Neutrophil (primary cell): ENCODE results near the gene PVRIG.
"Not testable (repeated sequence)": the region's sequence is repeated elsewhere in the genome, so short reads cannot be mapped to it uniquely, and the experiment has no call there.

Experiments used
- H3K27ac ChIP-seq: fragments of 200-600 bp; sonication (generic); 2 replicates; pipeline ENCODE4 v1.5.1; 2016; ENCODE audit warnings: mild to moderate bottlenecking, moderate library complexity
- H3K27me3 ChIP-seq: fragments of 200-600 bp; sonication (generic); 2 replicates; pipeline ENCODE4 v1.6.0; 2016; ENCODE audit warnings: mild to moderate bottlenecking
- H3K36me3 ChIP-seq: fragments of 200-600 bp; sonication (generic); 2 replicates; pipeline ENCODE4 v1.5.1; 2017
- H3K4me1 ChIP-seq, 2 experiments: fragments of 200-600 bp in 1 of 2; sonication (generic) in 1 of 2; 1 replicate in 1 of 2; 2 replicates in 1 of 2; pipeline versions ENCODE4 v1.5.1 to v1.6.1; 2013 to 2016; ENCODE audit warnings: low read depth in 1 of 2, low read length in 1 of 2, mild to moderate bottlenecking in 1 of 2, moderate library complexity in 1 of 2; ENCODE audit not compliant: control insufficient read depth in 1 of 2, insufficient read depth in 1 of 2
- H3K4me3 ChIP-seq, 2 experiments: fragments of 200-600 bp in 1 of 2; sonication (generic) in 1 of 2; 1 replicate in 1 of 2; 2 replicates in 1 of 2; pipeline ENCODE4 v1.5.1; 2013 to 2016; ENCODE audit warnings: low read depth in 1 of 2, low read length in 1 of 2, mild to moderate bottlenecking in 1 of 2, moderate library complexity in 1 of 2
- H3K9me3 ChIP-seq: fragments of 200-600 bp; sonication (generic); 2 replicates; pipeline ENCODE4 v1.5.1; 2016
- TF ChIP-seq, protein P1 (sequence below): fragments of 200-600 bp; sonication (generic); IDR thresholded peaks from 2 replicates; pipeline ENCODE4 v1.5.1; 2016; ENCODE audit warnings: antibody characterized with exemption

PVRIG gene

DNA sequence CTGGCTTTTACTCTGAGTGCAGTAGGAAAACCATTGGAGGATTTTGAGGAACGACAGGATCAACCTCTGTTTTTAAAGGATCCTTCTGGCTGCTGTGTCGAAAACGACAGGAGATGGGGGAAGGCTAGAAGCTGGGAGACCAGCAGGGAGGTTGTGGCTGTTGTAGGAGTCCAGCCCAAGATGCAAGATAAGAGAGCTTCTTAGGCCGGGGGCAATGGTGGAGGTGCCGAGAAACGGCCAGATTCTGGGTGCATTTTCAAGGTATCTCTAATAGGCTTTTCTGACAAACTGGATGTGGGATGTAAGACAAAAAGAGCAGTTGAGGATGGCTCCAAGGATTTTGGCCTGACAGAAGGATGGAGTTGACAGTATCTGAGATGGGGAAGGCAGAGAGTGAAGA lies 10.3 kb upstream of the PVRIG start:
- no peaks in the 10 kb centered on the region for H3K4me1 ChIP-seq
- H3K27me3 ChIP-seq: no peaks in the 10 kb centered on the region
- TF ChIP-seq, protein P1, sequence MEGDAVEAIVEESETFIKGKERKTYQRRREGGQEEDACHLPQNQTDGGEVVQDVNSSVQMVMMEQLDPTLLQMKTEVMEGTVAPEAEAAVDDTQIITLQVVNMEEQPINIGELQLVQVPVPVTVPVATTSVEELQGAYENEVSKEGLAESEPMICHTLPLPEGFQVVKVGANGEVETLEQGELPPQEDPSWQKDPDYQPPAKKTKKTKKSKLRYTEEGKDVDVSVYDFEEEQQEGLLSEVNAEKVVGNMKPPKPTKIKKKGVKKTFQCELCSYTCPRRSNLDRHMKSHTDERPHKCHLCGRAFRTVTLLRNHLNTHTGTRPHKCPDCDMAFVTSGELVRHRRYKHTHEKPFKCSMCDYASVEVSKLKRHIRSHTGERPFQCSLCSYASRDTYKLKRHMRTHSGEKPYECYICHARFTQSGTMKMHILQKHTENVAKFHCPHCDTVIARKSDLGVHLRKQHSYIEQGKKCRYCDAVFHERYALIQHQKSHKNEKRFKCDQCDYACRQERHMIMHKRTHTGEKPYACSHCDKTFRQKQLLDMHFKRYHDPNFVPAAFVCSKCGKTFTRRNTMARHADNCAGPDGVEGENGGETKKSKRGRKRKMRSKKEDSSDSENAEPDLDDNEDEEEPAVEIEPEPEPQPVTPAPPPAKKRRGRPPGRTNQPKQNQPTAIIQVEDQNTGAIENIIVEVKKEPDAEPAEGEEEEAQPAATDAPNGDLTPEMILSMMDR: no peak
- H3K27ac ChIP-seq: no peak overlapping the region
- H3K4me3 ChIP-seq: no peak overlapping the region
- H3K36me3 ChIP-seq: no peaks in the 10 kb centered on the region
- H3K9me3 ChIP-seq: no peaks in the 10 kb centered on the region

GRCh38 chr7:100210805-100211204 lies 8.9 kb upstream of the PVRIG start:
- Histone ChIP-seq H3K4me1 (no peaks in the 10 kb centered on the region), H3K36me3 (no peaks in the 10 kb centered on the region), H3K27ac (no peak overlapping the region), H3K4me3 (no peak overlapping the region), H3K27me3 (no peaks in the 10 kb centered on the region), H3K9me3 (no peaks in the 10 kb centered on the region)
- TF ChIP-seq, protein P1: no peak

DNA sequence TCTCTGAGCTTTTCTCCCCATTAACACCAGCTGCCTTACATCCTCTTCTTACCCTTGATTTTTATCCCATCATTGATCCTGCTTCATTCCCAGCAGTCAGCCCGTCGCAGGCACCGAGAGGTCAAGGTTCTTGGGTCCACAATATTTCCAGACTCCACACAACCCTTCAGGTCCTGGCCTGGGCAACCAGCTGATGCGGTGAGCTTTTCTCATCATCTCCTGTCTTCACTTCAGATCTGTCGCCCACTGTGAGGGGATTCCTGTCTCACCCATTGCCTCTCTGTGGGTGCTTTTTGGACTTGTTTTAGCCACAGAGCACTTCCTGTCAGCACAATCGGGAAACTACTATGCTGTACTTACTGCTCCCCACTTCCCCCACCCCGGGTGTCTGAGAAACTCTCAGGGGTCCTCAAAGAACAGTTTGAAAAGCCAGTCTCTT lies 8.4 kb upstream of the PVRIG start:
- H3K27me3 ChIP-seq: no peaks in the 10 kb centered on the region
- H3K36me3 ChIP-seq: no peaks in the 10 kb centered on the region
- TF ChIP-seq, protein P1: no peak
- H3K9me3 ChIP-seq: no peaks in the 10 kb centered on the region
- no peaks in the 10 kb centered on the region for H3K4me1 ChIP-seq
- H3K27ac ChIP-seq: no peak overlapping the region
- no peak overlapping the region for H3K4me3 ChIP-seq

DNA sequence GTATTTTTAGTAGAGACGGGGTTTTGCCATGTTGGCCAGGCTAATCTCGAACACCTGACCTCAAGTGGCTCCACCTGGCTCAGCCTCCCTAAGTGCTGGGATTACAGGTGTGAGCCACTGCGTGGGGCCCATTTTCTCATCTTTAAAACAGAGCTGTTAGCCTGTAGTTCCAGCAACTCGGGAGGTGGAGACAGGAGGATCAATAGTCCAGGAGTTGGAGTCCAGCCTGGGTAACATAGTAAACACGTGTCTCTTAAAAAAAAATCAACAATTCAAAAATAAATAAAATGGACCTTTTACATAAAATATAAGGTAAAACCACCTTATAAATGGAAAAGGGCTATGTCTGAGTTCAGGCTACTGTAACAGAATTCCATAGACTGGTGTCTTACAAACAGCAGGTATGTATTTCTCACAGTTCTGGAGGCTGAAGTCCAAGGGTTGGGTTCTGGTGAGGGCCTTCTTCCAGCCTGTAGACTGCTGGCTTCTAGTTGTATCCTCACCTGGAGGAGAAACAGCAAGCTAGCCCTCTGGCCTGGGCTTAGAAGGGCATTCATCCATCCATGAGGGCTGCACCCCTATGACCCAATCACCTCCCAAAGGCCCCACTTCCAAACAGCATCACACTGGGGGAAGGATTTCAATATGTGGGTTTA lies 7.0 kb upstream of the PVRIG start:
- Histone ChIP-seq H3K27ac (no peak overlapping the region), H3K4me1 (no peaks in the 10 kb centered on the region), H3K4me3 (no peak overlapping the region), H3K9me3 (no peaks in the 10 kb centered on the region), H3K36me3 (no peaks in the 10 kb centered on the region), H3K27me3 (no peaks in the 10 kb centered on the region)
- TF ChIP-seq, protein P1: no peak

- TF ChIP-seq, protein P1: no peak
- H3K9me3 ChIP-seq: no peaks in the 10 kb centered on the region
- H3K27ac ChIP-seq: no peak overlapping the region
- no peaks in the 10 kb centered on the region for H3K36me3 ChIP-seq
- no peaks in the 10 kb centered on the region for H3K4me1 ChIP-seq
- no peaks in the 10 kb centered on the region for H3K27me3 ChIP-seq
- H3K4me3 ChIP-seq: no peak overlapping the region
These were observed 6.1 kb upstream of the PVRIG start for GRCh38 chr7:100213672-100214071.

GRCh38 chr7:100214356-100214755 lies 5.4 kb upstream of the PVRIG start:
- not testable (repeated sequence) for H3K27ac ChIP-seq, H3K9me3 ChIP-seq, H3K27me3 ChIP-seq, H3K36me3 ChIP-seq, H3K4me3 ChIP-seq, H3K4me1 ChIP-seq
